GM18861 (cell line): ENCODE measurements around the gene CALN1.
"Not testable (repeated sequence)": the region's sequence is repeated elsewhere in the genome, so short reads cannot be mapped to it uniquely, and the experiment has no call there.

Source experiments
- ATAC-seq: cut with Tn5 transposase; IDR thresholded peaks from one replicate; pipeline ENCODE4 v1.9.1; 2021; ENCODE audit not compliant: unreplicated experiment

CALN1 gene

DNA sequence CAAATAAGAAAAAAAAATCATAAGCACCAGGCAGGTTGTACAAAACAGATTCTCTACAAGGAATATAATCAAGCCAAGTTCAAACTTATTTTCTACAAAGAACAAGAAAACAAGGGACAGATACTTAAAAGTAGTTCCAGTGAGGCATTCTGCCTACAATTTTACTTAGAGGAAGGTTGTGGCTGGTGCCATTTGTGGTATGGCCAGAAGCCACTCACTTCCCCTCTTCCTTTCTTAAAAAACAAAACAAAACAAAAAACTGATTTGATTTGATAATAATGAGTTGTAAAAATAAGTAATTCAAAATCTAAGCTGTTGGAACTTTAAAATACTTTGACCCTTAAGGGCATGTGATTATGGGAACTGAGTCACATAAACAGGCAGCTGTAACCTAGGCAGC is 420.6 kb downstream of the CALN1 start:
- ATAC-seq: no peak

- ATAC-seq: no peak
Observed at GRCh38 chr7:71990138-71990462, 422.0 kb downstream of the CALN1 start.

DNA sequence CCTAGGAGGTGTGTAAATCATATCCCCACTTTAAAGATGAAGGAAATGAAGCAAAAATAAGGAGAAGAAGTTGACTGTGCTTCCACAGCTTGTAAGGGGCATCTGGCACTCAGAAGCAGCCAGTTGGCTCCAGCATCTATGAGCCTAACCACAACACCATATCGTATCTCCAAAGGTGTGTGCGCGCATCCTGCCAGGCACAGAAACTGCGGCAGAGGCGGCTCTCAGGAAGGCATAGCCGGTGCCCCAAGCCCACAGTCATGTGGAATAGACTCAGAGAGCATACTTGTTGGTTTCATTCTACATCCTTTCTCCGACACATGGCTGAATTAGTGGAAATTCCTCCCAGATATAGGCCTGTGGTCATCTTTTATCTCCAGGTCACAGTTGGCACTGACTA is 423.9 kb downstream of the CALN1 start:
- ATAC-seq: no peak

GRCh38 chr7:71987200-71987767 is 424.9 kb downstream of the CALN1 start:
- no peak for ATAC-seq

DNA sequence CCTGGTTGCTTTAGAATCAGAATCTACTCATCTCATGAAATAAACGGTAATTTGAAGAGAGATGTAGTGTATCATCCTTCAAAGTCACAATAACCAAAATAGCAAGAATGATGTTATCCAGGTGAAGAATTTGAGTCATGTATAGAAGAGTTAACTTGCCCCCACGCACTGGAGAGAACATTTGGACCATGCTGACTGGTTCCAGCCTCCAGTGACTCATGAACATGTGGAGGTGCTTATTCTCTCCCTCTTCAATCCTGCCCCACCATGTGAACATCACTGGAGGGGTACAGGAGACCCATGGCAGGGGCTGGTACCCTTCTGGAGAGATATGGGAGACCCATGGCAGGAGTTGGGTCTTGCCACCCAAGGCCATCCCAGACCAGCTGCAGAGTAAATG is 427.8 kb downstream of the CALN1 start:
- ATAC-seq: no peak

DNA sequence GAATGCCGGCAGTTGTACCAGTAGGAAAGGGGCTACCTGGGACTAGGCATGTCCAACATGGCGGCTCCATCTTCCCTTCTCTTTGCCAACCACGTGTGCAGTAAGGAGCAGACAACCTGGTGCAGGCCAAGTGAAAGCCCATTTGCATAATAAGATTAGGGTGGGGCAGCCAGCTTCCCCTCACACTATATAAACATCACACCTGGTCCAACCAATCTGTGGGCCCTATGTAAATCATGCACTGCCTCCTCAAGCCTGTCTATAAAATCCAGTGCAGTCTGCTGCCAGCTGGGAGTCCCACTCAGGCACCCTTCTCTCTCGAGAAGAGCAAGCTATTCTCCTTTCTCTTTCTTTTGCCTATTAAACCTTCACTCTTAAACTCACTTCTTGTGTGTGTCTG is 429.3 kb downstream of the CALN1 start:
- ATAC-seq: no peak

DNA sequence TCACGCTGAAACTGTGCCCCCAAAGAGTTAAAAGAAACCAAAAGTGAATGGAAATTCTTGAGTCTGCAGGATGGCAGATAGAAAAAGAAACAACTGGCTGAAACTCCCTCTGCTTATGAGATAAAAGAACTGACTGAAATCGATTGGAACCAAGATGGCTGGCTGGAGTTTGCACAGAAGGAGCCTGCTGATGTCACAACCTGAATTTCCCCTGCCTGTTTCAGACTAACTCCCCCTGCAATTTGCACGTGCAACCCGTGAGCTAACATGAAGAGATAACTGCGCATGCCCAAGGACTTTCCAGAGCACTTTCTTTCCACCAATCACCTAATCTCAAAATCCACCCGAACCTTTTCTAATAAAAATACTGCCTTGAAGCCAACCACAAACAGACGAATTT is 435.5 kb downstream of the CALN1 start:
- ATAC-seq: no peak

DNA sequence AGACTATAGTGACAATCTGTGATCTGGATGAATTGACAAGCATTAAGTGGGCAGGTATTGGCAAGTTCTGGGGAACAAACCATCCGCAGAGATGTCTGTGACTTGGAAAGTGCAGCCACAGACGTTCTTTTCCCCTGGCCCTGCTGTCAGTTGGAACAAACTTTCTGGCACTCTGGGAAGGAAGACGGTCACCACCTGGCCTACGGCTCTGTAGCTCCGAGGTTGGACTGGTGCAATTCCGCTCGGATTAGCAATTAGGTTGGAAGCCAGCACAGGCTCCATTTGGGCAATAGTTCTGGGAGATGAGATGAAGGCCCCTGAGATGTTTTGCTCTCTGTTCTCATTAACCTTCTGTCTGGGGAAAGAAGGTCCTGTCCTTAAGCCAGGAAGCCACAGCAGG is 437.5 kb downstream of the CALN1 start:
- ATAC-seq: no peak

- no peak for ATAC-seq
Observed at GRCh38 chr7:71972534-71972933, 439.6 kb downstream of the CALN1 start.

- no peak for ATAC-seq
Observed at GRCh38 chr7:71970725-71971124, 441.4 kb downstream of the CALN1 start.

GRCh38 chr7:71962636-71963035 is 449.5 kb downstream of the CALN1 start:
- no peak for ATAC-seq

GRCh38 chr7:71961283-71961682 is 450.9 kb downstream of the CALN1 start:
- ATAC-seq: no peak

DNA sequence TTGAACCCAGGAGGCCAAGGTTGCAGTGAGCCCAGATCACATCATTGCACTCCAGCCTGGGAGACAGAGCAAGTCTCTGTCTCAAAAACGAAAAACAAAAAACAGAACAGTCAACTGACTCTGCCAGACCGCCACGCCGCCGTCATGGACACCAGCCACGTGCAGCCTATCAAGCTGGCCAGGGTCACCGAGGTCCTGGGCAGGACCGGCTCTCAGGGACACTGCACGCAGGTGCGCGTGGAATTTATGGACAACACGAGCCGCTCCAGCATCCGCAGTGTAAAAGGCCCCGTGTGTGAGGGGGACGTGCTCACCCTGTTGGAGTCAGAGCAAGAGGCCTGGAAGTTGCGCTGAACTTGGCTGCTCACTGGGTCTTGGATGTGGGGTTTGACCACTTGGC is 470.0 kb downstream of the CALN1 start:
- no peak for ATAC-seq

DNA sequence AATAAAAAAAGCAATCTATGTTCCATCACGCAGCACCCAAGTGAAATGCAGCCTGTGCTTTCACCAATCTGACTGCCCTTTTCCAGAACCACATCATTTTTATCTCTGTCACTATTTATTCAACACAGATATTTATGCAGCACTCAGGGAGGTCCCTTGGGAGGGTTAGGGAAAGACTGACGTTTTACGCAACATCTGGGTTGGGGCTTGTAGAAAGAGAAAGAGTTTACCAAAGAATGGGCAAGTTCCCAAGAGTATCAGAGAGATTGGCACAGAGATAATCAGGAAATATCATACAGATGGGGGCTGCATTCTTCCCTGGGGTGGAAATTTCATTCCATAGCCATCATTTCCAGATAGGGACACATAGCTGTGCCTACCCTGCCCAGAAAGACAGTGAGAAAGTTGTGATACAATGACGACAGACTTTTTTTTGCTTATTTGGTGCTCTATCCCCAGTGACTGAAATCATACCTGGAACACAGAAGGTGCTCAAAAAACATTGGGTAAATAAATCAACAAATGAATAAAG is 474.2 kb downstream of the CALN1 start:
- no peak for ATAC-seq

DNA sequence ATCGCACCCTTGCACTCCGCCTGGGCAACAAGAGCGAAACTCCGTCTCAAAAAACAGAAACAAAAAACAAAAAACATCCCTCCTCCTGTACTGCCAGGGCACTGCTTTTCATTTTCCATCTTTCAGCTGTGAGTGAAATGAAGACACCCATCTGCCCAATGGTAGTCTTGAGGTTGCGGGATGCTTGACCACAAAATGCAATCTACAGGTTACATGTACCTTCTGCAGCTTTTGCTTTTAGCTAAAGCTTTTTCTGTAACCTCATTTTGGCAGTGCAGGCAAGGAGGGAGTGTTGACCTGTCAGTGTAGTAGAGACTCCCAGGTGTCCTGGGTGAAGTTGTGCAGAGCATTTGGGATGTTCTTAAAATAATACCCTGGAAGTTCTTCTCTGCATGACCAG is 476.5 kb downstream of the CALN1 start:
- no peak for ATAC-seq

GRCh38 chr7:71933426-71933825 is 478.7 kb downstream of the CALN1 start:
- ATAC-seq: no peak

DNA sequence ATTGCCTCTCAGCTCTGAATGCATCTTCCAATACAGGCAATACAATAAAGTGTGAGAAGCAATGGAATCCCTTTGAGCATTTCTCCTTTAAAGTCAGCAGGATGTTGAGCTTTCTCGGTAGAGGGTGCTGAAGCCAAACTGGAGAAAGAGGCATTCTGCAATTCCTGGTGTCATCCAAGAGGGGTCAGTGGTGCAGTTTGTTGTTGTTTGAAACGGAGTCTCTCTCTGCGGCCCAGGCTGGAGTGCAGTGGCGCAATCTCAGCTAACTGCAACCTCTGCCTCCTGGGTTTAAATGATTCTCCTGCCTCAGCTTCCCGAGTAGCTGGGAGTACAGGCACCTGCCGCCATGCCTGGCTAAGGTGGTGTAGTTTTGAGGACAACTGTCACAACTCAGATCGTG is 486.5 kb downstream of the CALN1 start:
- ATAC-seq: no peak

DNA sequence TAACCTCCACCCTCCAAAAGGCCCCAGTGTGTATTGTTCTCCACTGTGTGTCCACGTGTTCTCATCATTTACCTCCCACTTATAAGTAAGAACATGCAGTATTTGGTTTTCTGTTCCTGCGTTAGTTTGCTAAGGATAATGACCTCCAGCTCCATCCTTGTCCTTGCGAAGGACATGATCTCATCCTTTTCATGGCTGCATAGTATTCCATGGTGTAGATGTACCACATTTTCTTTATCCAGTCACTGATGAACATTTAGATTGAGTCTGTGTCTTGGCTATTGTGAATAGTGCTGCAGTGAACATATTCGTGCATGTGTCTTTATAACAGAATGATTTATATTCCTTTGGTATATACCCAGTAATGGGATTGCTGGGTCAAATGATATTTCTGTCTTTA is 497.9 kb downstream of the CALN1 start:
- ATAC-seq: not testable (repeated sequence)

DNA sequence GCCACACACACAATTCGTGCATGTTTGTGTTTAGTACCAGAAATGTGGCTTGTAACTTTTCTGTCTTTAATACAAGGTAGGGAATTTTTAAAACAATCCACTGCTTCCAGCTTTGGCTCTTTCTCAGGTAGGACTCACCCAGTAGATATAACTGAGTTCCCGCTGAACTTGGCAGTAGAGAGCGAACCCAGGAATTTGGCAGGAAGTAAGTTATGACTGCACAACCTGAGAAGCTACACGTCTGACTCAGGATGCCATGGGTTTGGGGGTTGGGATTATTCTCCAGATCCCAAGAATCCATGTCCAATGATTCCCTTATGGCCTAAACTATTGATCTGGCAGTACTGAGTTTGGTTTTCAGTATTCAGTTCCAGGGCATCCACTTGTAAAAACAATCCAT is 499.7 kb downstream of the CALN1 start:
- no peak for ATAC-seq

- no peak for ATAC-seq
Observed at GRCh38 chr7:71911051-71911450, 501.1 kb downstream of the CALN1 start.

- no peak for ATAC-seq
Observed at GRCh38 chr7:71905821-71906220, 506.3 kb downstream of the CALN1 start.

- ATAC-seq: no peak
Observed at GRCh38 chr7:71904484-71904883, 507.7 kb downstream of the CALN1 start.

DNA sequence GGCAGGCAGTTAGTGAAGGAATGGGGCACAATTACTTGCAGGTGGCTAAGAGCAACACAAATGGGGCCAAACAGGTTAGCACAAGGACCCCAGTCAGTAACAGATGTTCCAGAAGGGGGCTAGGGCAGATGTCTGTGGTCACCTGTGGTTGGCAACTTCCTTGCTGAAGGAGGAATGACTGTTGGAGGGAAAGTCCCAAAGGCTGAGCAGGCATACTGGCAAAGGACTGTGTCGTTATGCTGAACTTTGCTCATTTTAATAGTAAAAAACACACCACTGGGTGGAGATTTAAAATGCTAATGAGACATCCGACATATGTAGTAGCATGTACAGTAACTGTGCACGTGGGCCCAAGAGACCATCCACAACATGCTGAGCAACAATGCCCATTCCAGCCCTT is 511.6 kb downstream of the CALN1 start:
- ATAC-seq: no peak

DNA sequence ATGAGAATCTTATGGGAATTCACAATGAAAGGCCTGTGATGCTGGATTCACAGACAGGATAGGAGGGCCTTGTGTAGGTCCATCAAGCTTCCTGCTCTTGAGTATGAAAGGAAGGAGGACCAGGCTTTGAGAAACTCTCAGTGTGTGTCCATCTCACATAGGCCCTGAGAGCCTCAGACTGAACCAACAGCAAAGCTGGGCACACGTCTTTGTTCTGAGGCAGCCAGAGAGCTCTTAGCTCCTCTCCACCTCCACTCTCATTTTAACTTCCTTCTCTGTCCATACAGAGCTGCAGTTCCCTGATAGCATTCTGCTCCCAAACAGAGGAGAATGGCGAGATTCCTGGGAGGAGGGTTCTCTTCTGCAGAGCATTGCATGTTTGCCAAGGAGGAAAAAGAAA is 515.6 kb downstream of the CALN1 start:
- no peak for ATAC-seq
